ENCODE data around the gene PLCL1.

The PLCL1 gene

GRCh38 chr2:197799068-197799467 lies 5.3 kb upstream of the PLCL1 start:
- no peak for DNase-seq (ENCODE audit: low read depth)
- TF ChIP-seq, protein P1, sequence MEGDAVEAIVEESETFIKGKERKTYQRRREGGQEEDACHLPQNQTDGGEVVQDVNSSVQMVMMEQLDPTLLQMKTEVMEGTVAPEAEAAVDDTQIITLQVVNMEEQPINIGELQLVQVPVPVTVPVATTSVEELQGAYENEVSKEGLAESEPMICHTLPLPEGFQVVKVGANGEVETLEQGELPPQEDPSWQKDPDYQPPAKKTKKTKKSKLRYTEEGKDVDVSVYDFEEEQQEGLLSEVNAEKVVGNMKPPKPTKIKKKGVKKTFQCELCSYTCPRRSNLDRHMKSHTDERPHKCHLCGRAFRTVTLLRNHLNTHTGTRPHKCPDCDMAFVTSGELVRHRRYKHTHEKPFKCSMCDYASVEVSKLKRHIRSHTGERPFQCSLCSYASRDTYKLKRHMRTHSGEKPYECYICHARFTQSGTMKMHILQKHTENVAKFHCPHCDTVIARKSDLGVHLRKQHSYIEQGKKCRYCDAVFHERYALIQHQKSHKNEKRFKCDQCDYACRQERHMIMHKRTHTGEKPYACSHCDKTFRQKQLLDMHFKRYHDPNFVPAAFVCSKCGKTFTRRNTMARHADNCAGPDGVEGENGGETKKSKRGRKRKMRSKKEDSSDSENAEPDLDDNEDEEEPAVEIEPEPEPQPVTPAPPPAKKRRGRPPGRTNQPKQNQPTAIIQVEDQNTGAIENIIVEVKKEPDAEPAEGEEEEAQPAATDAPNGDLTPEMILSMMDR (conservative IDR thresholded peaks at IDR 0.05; ENCODE audit: control insufficient read depth, insufficient read depth, low read depth, low read length), result no peak
- H3K4me3 ChIP-seq (ENCODE audit: control insufficient read depth, low read depth, low read length), result no peak overlapping the region

DNA sequence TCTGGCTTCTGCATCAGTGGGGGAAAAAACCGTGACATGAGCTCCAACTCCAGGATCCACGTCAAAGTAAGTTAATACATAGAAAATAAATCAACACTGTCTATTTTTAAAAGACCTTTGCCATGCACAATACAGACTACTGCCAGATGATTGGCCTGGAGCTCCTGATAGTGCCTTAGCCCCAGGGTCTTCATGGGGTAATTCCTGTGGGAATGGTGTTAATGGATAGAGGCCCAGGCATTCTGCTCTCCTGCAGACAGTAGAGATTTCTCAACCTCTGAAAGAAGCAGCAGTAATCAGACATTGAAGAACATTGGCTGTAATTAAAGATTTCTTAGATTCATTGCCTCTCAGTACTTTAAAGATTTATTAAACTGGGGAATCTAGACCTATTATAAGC lies 4.3 kb upstream of the PLCL1 start:
- DNase-seq (ENCODE audit: low read depth), result no peak
- H3K4me3 ChIP-seq (ENCODE audit: control insufficient read depth, low read depth, low read length), result no peak overlapping the region
- TF ChIP-seq, protein P1 (conservative IDR thresholded peaks at IDR 0.05; ENCODE audit: control insufficient read depth, insufficient read depth, low read depth, low read length), result no peak

GRCh38 chr2:197801033-197801432 lies 3.4 kb upstream of the PLCL1 start:
- no peak for DNase-seq (ENCODE audit: low read depth)
- no peak overlapping the region for H3K4me3 ChIP-seq (ENCODE audit: control insufficient read depth, low read depth, low read length)
- TF ChIP-seq, protein P1 (conservative IDR thresholded peaks at IDR 0.05; ENCODE audit: control insufficient read depth, insufficient read depth, low read depth, low read length), result no peak

GRCh38 chr2:197803033-197803444 lies 1.4 kb upstream of the PLCL1 start:
- no peak overlapping the region for H3K4me3 ChIP-seq (ENCODE audit: control insufficient read depth, low read depth, low read length)
- TF ChIP-seq, protein P1 (conservative IDR thresholded peaks at IDR 0.05; ENCODE audit: control insufficient read depth, insufficient read depth, low read depth, low read length), result peak; percentile 93
- peak; percentile 66 for DNase-seq (ENCODE audit: low read depth)

GRCh38 chr2:197804758-197805714 lies 643 bp downstream of the PLCL1 start:
- TF ChIP-seq, protein P1 (conservative IDR thresholded peaks at IDR 0.05; ENCODE audit: control insufficient read depth, insufficient read depth, low read depth, low read length), result no peak

DNA sequence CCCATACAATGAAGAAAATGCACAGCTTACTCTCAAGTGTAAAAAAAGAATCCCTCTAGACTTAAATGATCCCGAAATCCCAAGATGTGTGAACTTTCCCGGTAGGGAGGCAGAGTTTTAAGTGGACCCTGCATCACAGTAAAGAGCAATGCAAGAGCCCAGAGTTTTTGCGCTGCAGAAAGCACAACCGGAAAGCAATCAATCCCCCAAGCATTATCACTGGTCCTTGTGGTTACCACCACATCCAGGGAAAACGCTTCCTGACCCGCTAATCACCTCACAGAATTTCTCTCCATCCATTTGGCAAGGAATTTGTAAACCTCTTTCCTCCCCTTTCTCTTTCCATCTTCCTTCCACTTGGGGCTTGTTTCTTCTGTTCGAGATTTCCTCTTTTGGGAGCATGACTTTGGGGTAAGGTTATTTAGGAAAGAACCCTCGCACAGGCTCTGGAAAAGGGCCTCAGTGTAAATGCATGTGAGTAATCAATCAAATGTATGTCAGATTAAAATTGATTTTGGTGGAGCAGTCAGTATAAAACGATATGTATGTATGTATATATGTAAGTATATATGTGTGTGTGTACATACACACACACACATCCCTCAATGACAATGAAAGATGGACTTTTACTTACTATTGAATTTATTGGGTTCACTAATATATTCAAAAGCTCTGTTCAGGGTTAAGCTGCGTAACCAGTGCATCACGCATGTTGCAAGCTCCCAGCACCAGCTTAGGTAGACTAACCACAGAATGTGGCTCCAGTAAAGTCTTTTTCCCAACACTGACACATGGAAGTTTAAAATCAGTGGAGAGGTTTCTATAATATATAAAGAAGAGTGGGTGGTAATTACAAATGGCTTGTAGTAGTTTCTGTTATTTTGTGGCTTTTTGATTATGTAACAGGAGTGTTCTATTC lies 1.6 kb downstream of the PLCL1 start:
- TF ChIP-seq, protein P1 (conservative IDR thresholded peaks at IDR 0.05; ENCODE audit: control insufficient read depth, insufficient read depth, low read depth, low read length), result no peak

More at GRCh38 chr2:197804758-197805714, 643 bp downstream of the PLCL1 start:
- DNase-seq (ENCODE audit: low read depth), result no peak
- H3K4me3 ChIP-seq (ENCODE audit: control insufficient read depth, low read depth, low read length), result peak overlapping the region; percentile 55

More for the DNA sequence above, 1.6 kb downstream of the PLCL1 start:
- peak overlapping the region; percentile 55 for H3K4me3 ChIP-seq (ENCODE audit: control insufficient read depth, low read depth, low read length)
- no peak for DNase-seq (ENCODE audit: low read depth)

Measured in fibroblast of mammary gland (primary cell).